Stimulated activated CD8-positive, alpha-beta memory T cell treated with anti-CD3 and anti-CD28 coated beads, Interleukin-2, amount 100 ng/mL, for 48 hours (primary cell): Measurements from ENCODE around the gene PLSCR5.

Source experiments
- DNase-seq, 2 donors: peaks; one replicate each; pipeline ENCODE4 v3.0.0-alpha.2; 2020; ENCODE audit warnings: low read depth in 2 of 2

The PLSCR5 gene

GRCh38 chr3:146544002-146544928 is 60.9 kb downstream of the PLSCR5 start, which contains the start of gene PLSCR1:
TSS of gene PLSCR1 (minus strand) at chr3:146544607. CDS start at chr3:146536552, 8,055 bp downstream.
- DNase-seq, result peak; percentile 56 to 81

DNA sequence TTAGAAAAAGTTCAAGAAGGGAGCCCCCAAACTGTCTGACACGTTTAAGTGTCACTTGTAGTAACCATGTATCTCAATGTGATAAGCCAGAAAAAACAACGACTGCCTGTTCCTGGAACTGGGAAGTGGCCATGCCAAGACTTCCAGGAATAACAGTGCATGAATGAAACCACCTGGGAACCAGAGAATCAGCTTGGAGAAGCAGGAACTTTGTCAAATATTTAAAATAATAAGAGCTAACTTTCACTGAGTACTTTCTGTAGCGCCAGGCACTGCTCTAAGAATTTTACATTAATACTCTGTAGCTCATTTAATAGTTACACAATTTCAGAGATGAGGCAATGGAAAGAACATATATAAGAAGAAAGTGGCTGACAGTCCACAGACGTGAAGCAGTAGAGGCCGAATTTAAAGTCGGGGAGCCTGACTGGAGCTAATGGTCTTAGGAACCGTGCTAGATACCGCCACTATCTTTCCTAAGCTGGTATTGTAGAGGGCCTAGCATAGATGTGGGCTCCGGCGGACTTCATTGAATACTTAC is 61.6 kb downstream of the PLSCR5 start:
- no peak for DNase-seq

DNA sequence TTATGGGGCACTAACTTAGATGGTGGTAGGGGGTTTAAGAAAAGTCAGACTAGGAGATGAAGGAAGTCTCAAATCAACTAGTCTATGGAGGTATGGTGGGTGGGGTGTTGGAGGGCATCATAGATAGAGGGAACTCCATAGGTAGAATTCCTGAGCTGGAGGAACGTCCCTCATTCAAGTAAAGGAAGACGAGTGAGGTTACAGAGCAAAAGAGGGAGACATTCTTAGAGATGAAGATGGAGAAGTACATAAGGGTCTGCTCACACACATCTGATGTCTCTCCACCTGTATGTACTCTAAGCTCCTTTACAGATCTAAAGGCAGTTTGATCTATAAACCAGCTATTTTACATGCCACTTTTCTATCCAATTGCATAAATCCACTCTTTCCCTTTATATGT is 62.2 kb downstream of the PLSCR5 start:
- DNase-seq, result no peak

GRCh38 chr3:146542179-146542578 is 63.0 kb downstream of the PLSCR5 start:
- no peak for DNase-seq

DNA sequence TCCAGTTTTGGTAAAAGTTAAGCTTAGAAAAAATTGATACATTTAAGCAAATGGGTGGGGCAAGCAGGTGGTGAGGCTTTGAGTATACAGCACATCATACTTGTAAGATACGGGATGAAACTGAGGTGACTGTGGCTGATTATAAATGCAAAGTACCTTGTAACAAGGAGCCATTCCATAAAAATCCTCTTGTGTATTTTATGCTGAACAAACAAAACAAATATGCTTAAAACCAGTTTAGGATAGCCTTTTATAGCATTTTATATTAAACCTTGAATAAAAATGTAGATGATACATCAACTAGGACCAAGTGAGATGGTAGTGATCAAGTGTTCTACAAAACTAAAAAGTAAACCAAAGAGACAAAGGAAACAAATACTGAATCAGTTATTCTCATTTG is 64.2 kb downstream of the PLSCR5 start:
- no peak for DNase-seq

DNA sequence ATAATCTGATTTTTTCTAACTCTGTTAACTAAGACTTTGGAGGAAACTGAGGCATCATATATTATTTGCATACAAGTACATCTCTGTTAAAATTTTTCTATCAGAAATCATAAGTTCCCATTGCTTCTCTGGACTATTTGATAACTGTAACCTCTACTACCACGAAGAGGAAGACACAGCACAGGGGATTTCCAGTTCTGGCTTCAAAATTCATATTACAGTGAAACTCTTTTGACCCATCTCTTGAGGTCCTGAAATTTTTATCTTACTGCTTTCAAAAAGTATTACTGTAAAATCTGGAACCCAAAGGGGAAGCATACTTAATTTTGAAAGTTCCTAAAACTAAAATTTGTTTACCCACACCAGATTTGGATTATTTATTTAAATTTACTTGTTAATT is 64.9 kb downstream of the PLSCR5 start:
- DNase-seq, result no peak

- DNase-seq, result no peak
Measured at GRCh38 chr3:146539315-146539714, 65.8 kb downstream of the PLSCR5 start.

DNA sequence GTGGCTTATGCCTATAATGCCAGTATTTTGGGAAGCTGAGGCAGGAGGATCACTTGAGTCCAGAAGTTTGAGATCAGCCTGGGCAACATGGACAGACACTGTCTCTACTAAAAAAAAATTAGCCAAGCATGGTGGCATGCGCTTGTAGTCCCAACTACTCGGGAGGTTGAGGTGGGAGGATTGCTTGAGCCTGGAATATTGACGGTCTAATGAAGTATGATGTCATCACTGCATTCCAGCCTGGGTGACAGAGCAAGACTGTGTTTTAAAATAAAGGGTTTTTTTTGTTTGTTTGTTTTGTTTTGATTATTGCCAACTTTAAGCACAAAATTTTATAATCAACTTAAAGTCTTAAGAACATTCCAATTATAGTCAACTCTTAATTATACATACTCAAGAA is 67.5 kb downstream of the PLSCR5 start:
- no peak for DNase-seq

DNA sequence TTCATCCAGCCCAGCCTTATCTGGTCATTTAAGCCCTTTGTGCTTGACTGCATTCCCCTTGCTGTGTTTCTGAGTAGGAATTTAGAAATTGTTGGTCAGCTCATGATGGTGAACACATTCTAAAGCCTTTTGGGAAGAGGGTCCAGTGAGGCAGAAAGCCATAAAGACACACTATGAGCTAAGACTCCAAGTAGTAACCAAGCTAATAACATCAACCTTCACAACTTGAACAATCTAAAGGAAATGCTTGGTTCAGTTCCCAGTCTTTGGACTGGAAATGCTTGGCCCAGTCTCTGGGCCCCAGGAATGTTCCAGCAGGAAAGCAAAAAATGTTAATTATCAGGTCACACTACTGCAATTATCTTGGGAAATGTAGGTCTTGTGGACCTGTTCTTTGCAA is 68.5 kb downstream of the PLSCR5 start:
- no peak for DNase-seq
